CD4-positive, alpha-beta T cell (primary cell): ENCODE results near the gene SYNJ2BP. TPM values are rescaled to one million over a fixed set of nuclear protein-coding genes. Genes with fewer than 3 reads are reported as not detected.
"Not testable (repeated sequence)": the region's sequence is repeated elsewhere in the genome, so short reads cannot be mapped to it uniquely, and the experiment has no call there.

Experiments
- ATAC-seq: fragments of 200-7000 bp; cut with Tn5 transposase; one replicate; pipeline ENCODE4 v1.10.0; 2022; ENCODE audit warnings: mild to moderate bottlenecking; ENCODE audit not compliant: poor library complexity
- CTCF ChIA-PET: fragments of 350-600 bp; sonication (Branson Sonifier 250); formaldehyde crosslinking; loops from one replicate; lab custom pipeline; 2021; ENCODE audit warnings: antibody characterized with exemption, inconsistent platforms; lab: Charles Lee
- POLR2A ChIA-PET: fragments of 350-600 bp; sonication (Branson Sonifier 250); formaldehyde crosslinking; loops from one replicate; lab custom pipeline; 2021; ENCODE audit warnings: antibody characterized with exemption, inconsistent platforms; lab: Charles Lee
- DNase-seq, 14 experiments: peaks; one replicate each; pipeline ENCODE4 v3.0.0-alpha.2; 2013 to 2020; ENCODE audit warnings: mixed read lengths in 2 of 14
- H3K27ac ChIP-seq, 2 donors: one replicate each; pipeline versions ENCODE4 v1.5.1 to v1.7.0; 2013; ENCODE audit warnings: low read length in 2 of 2, low read depth in 1 of 2, mild to moderate bottlenecking in 1 of 2
- H3K27me3 ChIP-seq, 2 experiments: 1 replicate in 1 of 2; 2 replicates in 1 of 2; pipeline versions ENCODE4 v1.6.1 to v1.7.0; 2013; ENCODE audit warnings: low read length in 2 of 2, control low read depth in 1 of 2, mild to moderate bottlenecking in 1 of 2, moderate library complexity in 1 of 2; ENCODE audit not compliant: insufficient read depth in 2 of 2, control insufficient read depth in 1 of 2
- H3K36me3 ChIP-seq: one replicate; pipeline ENCODE4 v1.6.1; 2013; ENCODE audit warnings: low read length, control low read depth; ENCODE audit not compliant: insufficient read depth
- H3K4me1 ChIP-seq: one replicate; pipeline ENCODE4 v1.6.1; 2013; ENCODE audit warnings: low read length, control low read depth; ENCODE audit not compliant: insufficient read depth
- H3K4me3 ChIP-seq: one replicate; pipeline ENCODE4 v1.5.1; 2013; ENCODE audit warnings: mild to moderate bottlenecking, low read length, moderate library complexity
- H3K9me3 ChIP-seq, 2 experiments: 1 replicate in 1 of 2; 2 replicates in 1 of 2; pipeline versions ENCODE4 v1.6.1 to v1.7.0; 2013; ENCODE audit warnings: low read length in 2 of 2, mild to moderate bottlenecking in 2 of 2, control low read depth in 1 of 2, moderate library complexity in 1 of 2; ENCODE audit not compliant: control insufficient read depth in 1 of 2, insufficient read depth in 1 of 2
- H3K27ac Mint-ChIP-seq: one replicate; pipeline ENCODE4 v1.8.0; 2020; ENCODE audit warnings: mixed read lengths
- H3K27me3 Mint-ChIP-seq: one replicate; pipeline ENCODE4 v1.8.0; 2021; ENCODE audit warnings: mixed read lengths
- H3K36me3 Mint-ChIP-seq: one replicate; pipeline ENCODE4 v1.8.0; 2021; ENCODE audit warnings: low read depth, mixed read lengths
- H3K4me1 Mint-ChIP-seq: one replicate; pipeline ENCODE4 v1.8.0; 2021; ENCODE audit warnings: low read depth, mixed read lengths
- H3K4me3 Mint-ChIP-seq: one replicate; pipeline ENCODE4 v1.8.0; 2020; ENCODE audit warnings: mild to moderate bottlenecking, mixed read lengths
- H3K9me3 Mint-ChIP-seq: one replicate; pipeline ENCODE4 v1.8.0; 2020; ENCODE audit warnings: mixed read lengths
- intact Hi-C, 2 experiments: fragments of 100-400 bp; cut with DNase I in 1 of 2; cut with micrococcal nuclease in 1 of 2; formaldehyde crosslinking; loops; one replicate each; pipeline versions ENCODE4 v1.15.1 to v1.9.0; 2023 to 2025; cut with DNase I, micrococcal nuclease
- total RNA-seq, 174 experiments: library from RNA in 2 of 174; stranded (reverse) in 2 of 174; gene quantifications; one replicate each; pipeline ENCODE4 v1.2.3 and lab custom pipeline; 2021 to 2026
- TF ChIP-seq, protein P1 (sequence below): fragments of 200-600 bp; IDR thresholded peaks from one replicate; pipeline ENCODE4 v1.8.0; 2022; ENCODE audit warnings: antibody characterized with exemption, mild to moderate bottlenecking

Gene SYNJ2BP
- total RNA-seq, 2 experiments from 2014 or later, result 8.8 to 8.9 TPM

- TF ChIP-seq, protein P1, sequence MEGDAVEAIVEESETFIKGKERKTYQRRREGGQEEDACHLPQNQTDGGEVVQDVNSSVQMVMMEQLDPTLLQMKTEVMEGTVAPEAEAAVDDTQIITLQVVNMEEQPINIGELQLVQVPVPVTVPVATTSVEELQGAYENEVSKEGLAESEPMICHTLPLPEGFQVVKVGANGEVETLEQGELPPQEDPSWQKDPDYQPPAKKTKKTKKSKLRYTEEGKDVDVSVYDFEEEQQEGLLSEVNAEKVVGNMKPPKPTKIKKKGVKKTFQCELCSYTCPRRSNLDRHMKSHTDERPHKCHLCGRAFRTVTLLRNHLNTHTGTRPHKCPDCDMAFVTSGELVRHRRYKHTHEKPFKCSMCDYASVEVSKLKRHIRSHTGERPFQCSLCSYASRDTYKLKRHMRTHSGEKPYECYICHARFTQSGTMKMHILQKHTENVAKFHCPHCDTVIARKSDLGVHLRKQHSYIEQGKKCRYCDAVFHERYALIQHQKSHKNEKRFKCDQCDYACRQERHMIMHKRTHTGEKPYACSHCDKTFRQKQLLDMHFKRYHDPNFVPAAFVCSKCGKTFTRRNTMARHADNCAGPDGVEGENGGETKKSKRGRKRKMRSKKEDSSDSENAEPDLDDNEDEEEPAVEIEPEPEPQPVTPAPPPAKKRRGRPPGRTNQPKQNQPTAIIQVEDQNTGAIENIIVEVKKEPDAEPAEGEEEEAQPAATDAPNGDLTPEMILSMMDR, result no peak
- peaks cover 10% of the 10 kb centered on the region for H3K36me3 Mint-ChIP-seq
- H3K27ac Mint-ChIP-seq, result no peak overlapping the region
- no peaks in the 10 kb centered on the region for H3K4me1 Mint-ChIP-seq
- ChIA-PET CTCF (no interaction called here), POLR2A (no interaction called here)
- Histone ChIP-seq H3K36me3 (no peaks in the 10 kb centered on the region), H3K4me1 (no peaks in the 10 kb centered on the region), H3K27me3 (peaks cover 0 to 12% of the 10 kb centered on the region in 2 experiments), H3K4me3 (no peak overlapping the region), H3K27ac (no peak overlapping the region), H3K9me3 (peaks cover 7 to 17% of the 10 kb centered on the region in 2 experiments)
- peaks cover 20% of the 10 kb centered on the region for H3K9me3 Mint-ChIP-seq
- intact Hi-C loops, result no loop called here
- no peak overlapping the region for H3K4me3 Mint-ChIP-seq
- no peak for ATAC-seq
- DNase-seq, result no peak
- peaks cover 28% of the 10 kb centered on the region for H3K27me3 Mint-ChIP-seq
Observed at GRCh38 chr14:70436867-70437266, 20.0 kb upstream of the SYNJ2BP start.

GRCh38 chr14:70426555-70426954 is 9.7 kb upstream of the SYNJ2BP start:
- H3K36me3 ChIP-seq, H3K4me1 Mint-ChIP-seq, H3K27ac Mint-ChIP-seq, POLR2A ChIA-PET, H3K36me3 Mint-ChIP-seq, ATAC-seq, H3K4me3 Mint-ChIP-seq, H3K27me3 ChIP-seq, DNase-seq, H3K9me3 Mint-ChIP-seq, intact Hi-C loops, H3K4me1 ChIP-seq, H3K9me3 ChIP-seq, H3K27ac ChIP-seq, H3K4me3 ChIP-seq: not testable (repeated sequence)
- peaks cover 21% of the 10 kb centered on the region for H3K27me3 Mint-ChIP-seq
- CTCF ChIA-PET, result interaction anchor here (0.6 kb wide), 1 partner anchor 58 kb away, joined by 3 read pairs; no protein-coding TSS in a partner anchor

DNA sequence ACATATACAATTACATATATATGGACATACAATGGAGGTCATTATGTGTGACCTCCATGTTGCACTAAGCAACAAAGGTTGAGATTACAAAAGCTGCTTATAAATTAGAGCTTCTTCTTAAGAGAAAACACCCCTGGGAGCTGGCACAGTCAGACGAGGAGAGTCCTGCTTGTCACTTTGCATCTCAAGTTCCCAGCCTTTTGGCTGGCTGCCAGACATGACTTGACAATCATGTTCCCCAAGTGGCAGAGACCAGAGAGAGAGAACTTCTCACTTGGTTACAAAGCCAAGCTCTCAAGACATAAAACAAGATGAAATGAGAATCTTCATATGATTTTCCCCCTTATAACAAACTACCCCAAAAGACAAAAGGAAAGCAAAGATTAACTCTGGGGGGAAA is 8.5 kb upstream of the SYNJ2BP start:
- ChIA-PET POLR2A (no interaction called here), CTCF (no interaction called here)
- Mint-ChIP-seq H3K36me3 (peaks cover 3% of the 10 kb centered on the region), H3K27ac (no peak overlapping the region), H3K27me3 (peaks cover 23% of the 10 kb centered on the region), H3K9me3 (peaks cover 2% of the 10 kb centered on the region), H3K4me3 (no peak overlapping the region), H3K4me1 (no peaks in the 10 kb centered on the region)
- no peak for ATAC-seq
- peaks cover 0 to 5% of the 10 kb centered on the region in 2 experiments for H3K27me3 ChIP-seq
- intact Hi-C loops, result no loop called here
- H3K4me1 ChIP-seq, result no peaks in the 10 kb centered on the region
- TF ChIP-seq, protein P1, result no peak
- no peak overlapping the region for H3K4me3 ChIP-seq
- H3K36me3 ChIP-seq, result no peaks in the 10 kb centered on the region
- H3K9me3 ChIP-seq, result no peaks in the 10 kb centered on the region
- no peak overlapping the region for H3K27ac ChIP-seq
- DNase-seq, result peak in 1 of 14 experiments; percentile 3

DNA sequence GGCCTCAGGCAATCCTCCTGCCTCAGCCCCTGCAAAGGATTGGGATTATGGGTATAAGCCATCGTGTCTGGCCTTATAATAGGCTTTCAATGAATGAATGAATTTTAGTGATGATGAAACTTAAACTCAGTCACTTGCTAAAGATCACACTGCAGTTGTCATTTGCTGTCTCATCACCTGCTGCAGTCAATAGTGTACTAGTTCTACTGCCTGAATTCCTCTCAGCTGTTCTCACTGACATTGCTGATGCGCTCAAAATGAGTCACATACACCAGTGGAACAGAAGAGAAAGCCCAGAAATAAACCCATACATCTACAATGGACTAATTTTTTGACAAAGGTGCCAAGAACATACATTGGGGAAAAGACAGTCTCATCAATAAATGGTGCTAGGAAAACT is 5.6 kb upstream of the SYNJ2BP start:
- no peaks in the 10 kb centered on the region for H3K4me1 Mint-ChIP-seq
- DNase-seq, result no peak
- peaks cover 16% of the 10 kb centered on the region for H3K27me3 Mint-ChIP-seq
- H3K9me3 ChIP-seq, result no peaks in the 10 kb centered on the region
- intact Hi-C loops, result no loop called here
- no peak overlapping the region for H3K4me3 Mint-ChIP-seq
- POLR2A ChIA-PET, result no interaction called here
- H3K4me1 ChIP-seq, result no peaks in the 10 kb centered on the region
- no peaks in the 10 kb centered on the region for H3K36me3 Mint-ChIP-seq
- no peak overlapping the region for H3K4me3 ChIP-seq
- H3K27ac ChIP-seq, result no peak overlapping the region
- no peaks in the 10 kb centered on the region for H3K9me3 Mint-ChIP-seq
- H3K36me3 ChIP-seq, result no peaks in the 10 kb centered on the region
- no peak overlapping the region for H3K27ac Mint-ChIP-seq
- CTCF ChIA-PET, result interaction anchor here (1.4 kb wide), 1 partner anchor 9 kb away, joined by 3 read pairs; no protein-coding TSS in a partner anchor
- TF ChIP-seq, protein P1, result no peak
- H3K27me3 ChIP-seq, result no peaks in the 10 kb centered on the region
- ATAC-seq, result no peak

GRCh38 chr14:70419270-70419931 is 2.5 kb upstream of the SYNJ2BP start:
- H3K27me3 ChIP-seq, ATAC-seq, H3K4me1 ChIP-seq, CTCF ChIA-PET, H3K4me3 ChIP-seq, H3K36me3 ChIP-seq, DNase-seq, H3K9me3 Mint-ChIP-seq, H3K27ac ChIP-seq, POLR2A ChIA-PET, H3K9me3 ChIP-seq, intact Hi-C loops: not testable (repeated sequence)
- Mint-ChIP-seq H3K4me1 (peaks cover 27% of the 10 kb centered on the region), H3K27ac (peak overlapping the region; percentile 19), H3K36me3 (peaks cover 20% of the 10 kb centered on the region), H3K27me3 (peaks cover 16% of the 10 kb centered on the region), H3K4me3 (peak overlapping the region; percentile 63)
